HCT116 (cell line): ENCODE measurements around the gene STON2.

Source experiments
- CTCF ChIP-seq, 3 experiments: fragments of 200-600 bp in 1 of 3; sonication (generic) in 1 of 3; IDR thresholded peaks in 2 of 3; conservative IDR thresholded peaks in 1 of 3; 2 replicates each; pipeline ENCODE4 v1.5.1; 2012 to 2017; ENCODE audit warnings: low read depth in 2 of 3, low read length in 2 of 3, antibody characterized with exemption in 1 of 3, borderline replicate concordance in 1 of 3, control low read depth in 1 of 3, mild to moderate bottlenecking in 1 of 3, mixed read lengths in 1 of 3, mixed run types in 1 of 3, moderate library complexity in 1 of 3; ENCODE audit not compliant: insufficient read depth in 1 of 3
- EGR1 ChIP-seq: IDR thresholded peaks from 2 replicates; pipeline ENCODE4 v1.6.1; 2012; ENCODE audit warnings: low read depth
- EZH2 ChIP-seq: fragments of 200-600 bp; sonication (generic); IDR thresholded peaks from 2 replicates; pipeline ENCODE4 v1.6.1; 2017; ENCODE audit warnings: antibody characterized with exemption, mixed run types
- MAX ChIP-seq: IDR thresholded peaks from 2 replicates; pipeline ENCODE4 v1.6.1; 2012
- POLR2A ChIP-seq: IDR thresholded peaks from 2 replicates; pipeline ENCODE4 v1.7.0; 2011; ENCODE audit warnings: borderline replicate concordance; ENCODE audit not compliant: insufficient read depth, insufficient read length; ENCODE audit errors: extremely low read depth
- POLR2AphosphoS5 ChIP-seq: IDR thresholded peaks from 2 replicates; pipeline ENCODE4 v1.6.1; 2011; ENCODE audit warnings: mild to moderate bottlenecking, low read depth, low read length, moderate library complexity
- RAD21 ChIP-seq: IDR thresholded peaks from 2 replicates; pipeline ENCODE4 v1.6.1; 2012; ENCODE audit warnings: low read depth, mild to moderate bottlenecking
- SIN3A ChIP-seq: IDR thresholded peaks from 2 replicates; pipeline ENCODE4 v1.6.1; 2012; ENCODE audit warnings: low read depth
- SP1 ChIP-seq: IDR thresholded peaks from 2 replicates; pipeline ENCODE4 v1.6.1; 2012; ENCODE audit warnings: low read depth
- YY1 ChIP-seq: IDR thresholded peaks from 2 replicates; pipeline ENCODE4 v1.6.1; 2011; ENCODE audit warnings: low read length, low read depth, moderate library complexity, mild to moderate bottlenecking; ENCODE audit not compliant: insufficient replicate concordance; ENCODE audit errors: extremely low read depth

GRCh38 chr14:81315341-81315740, 84.8 kb downstream of the STON2 start:
- no peak for TF ChIP-seq CTCF (IDR thresholded peaks at IDR 0.05 in 2 of 3, conservative IDR thresholded peaks at IDR 0.05 in 1 of 3; ENCODE audit: borderline replicate concordance in 1 of 3, insufficient read depth in 1 of 3, low read depth in 2 of 3, low read length in 2 of 3)
- TF ChIP-seq RAD21, result no peak
- TF ChIP-seq SP1, result no peak
- no peak for TF ChIP-seq POLR2A
- TF ChIP-seq YY1, result no peak
- no peak for TF ChIP-seq POLR2AphosphoS5
- no peak for TF ChIP-seq MAX
- no peak for TF ChIP-seq EZH2
- no peak for TF ChIP-seq SIN3A
- no peak for TF ChIP-seq EGR1
